Activated CD8-positive, alpha-beta memory T cell treated with anti-CD3 and anti-CD28 coated beads for 36 hours (primary cell): ENCODE measurements around the gene FBXW8. TPM values are rescaled to one million over a fixed set of nuclear protein-coding genes. Genes with fewer than 3 reads are reported as not detected.

ENCODE experiments used
- CTCF ChIA-PET: fragments of 350-600 bp; sonication (Branson Sonifier 250); formaldehyde crosslinking; loops from one replicate; lab custom pipeline; 2021; ENCODE audit warnings: antibody characterized with exemption; lab: Charles Lee
- POLR2A ChIA-PET: fragments of 350-600 bp; sonication (Branson Sonifier 250); formaldehyde crosslinking; loops from one replicate; lab custom pipeline; 2021; ENCODE audit warnings: antibody characterized with exemption; lab: Charles Lee
- total RNA-seq, 2 experiments: library from RNA; stranded (reverse); gene quantifications; one replicate each; pipeline ENCODE4 v1.2.3, GENCODE V29; 2021

The FBXW8 gene
- total RNA-seq, 2 experiments from 2014 or later = 7.6 to 9.1 TPM

GRCh38 chr12:116971222-116971621 lies 60.5 kb downstream of the FBXW8 start:
- ChIA-PET CTCF (no interaction called here), POLR2A (no interaction called here)

GRCh38 chr12:116975779-116976393 lies 65.1 kb downstream of the FBXW8 start:
- CTCF ChIA-PET = interaction anchor here (0.7 kb wide), 2 partner anchors 78 to 302 kb away, joined by 3 read pairs; no protein-coding TSS in a partner anchor
- POLR2A ChIA-PET = no interaction called here

- CTCF ChIA-PET = no interaction called here
Observed at GRCh38 chr12:116977465-116978380, 67.0 kb downstream of the FBXW8 start.

DNA sequence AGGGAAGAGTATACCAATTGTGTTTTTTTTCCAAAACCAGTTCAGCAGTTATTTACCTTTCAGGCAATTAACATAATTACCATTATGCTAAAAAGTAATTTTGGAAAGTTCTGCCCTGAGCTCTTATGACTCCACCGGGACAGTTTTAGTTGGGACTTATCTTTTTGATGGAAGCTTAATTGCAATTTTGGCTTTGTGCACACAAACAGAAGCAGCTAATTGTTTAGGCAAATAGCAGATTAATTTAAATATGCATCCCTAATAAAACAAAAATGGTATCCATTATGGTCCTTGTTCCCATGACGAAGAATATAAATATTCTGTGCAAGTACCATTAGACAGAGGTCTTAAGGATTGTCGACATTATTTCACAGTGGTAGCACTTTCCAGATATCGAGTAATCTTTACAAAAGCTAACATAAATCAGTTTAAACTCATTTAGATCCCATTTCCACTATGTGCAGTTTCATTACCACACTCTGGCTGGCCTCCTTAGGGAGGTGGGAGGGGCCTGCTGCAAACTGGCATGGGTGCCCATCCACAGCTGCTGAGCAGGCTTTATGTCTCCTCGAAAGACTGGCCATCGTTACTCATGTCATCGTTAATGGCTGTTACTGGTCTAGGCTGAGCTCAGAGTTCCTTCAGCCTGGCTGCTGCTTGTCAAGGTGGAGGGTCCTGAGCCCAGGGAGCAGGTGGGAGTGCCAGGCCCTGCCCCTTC lies 68.2 kb downstream of the FBXW8 start:
- CTCF ChIA-PET = interaction anchor here (0.7 kb wide), 1 partner anchor 11 kb away, joined by 3 read pairs; no protein-coding TSS in a partner anchor
- POLR2A ChIA-PET = no interaction called here

More at GRCh38 chr12:116977465-116978380, 67.0 kb downstream of the FBXW8 start:
- POLR2A ChIA-PET = no interaction called here

DNA sequence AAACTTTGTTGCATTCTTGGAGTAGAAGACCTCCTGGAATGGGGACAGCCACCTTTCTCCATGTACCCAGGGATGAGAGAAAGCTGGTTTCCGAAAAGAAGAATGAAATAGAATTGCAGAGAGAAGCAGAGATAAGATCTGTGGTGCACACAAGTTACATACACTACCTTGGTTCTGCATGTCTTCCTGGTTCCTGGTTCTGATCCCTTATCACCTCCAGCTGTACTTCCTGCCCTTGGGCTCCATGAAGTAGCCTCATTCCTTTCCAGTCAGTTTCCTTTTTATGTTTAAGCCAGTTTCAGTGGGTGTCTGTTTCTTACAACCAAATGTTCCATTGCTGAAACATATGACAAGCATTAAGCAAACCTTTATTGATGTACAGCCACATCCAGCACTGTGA lies 69.3 kb downstream of the FBXW8 start:
- CTCF ChIA-PET = no interaction called here
- POLR2A ChIA-PET = interaction anchor here (0.6 kb wide), 1 partner anchor 837 kb away, joined by 5 read pairs; no protein-coding TSS in a partner anchor

DNA sequence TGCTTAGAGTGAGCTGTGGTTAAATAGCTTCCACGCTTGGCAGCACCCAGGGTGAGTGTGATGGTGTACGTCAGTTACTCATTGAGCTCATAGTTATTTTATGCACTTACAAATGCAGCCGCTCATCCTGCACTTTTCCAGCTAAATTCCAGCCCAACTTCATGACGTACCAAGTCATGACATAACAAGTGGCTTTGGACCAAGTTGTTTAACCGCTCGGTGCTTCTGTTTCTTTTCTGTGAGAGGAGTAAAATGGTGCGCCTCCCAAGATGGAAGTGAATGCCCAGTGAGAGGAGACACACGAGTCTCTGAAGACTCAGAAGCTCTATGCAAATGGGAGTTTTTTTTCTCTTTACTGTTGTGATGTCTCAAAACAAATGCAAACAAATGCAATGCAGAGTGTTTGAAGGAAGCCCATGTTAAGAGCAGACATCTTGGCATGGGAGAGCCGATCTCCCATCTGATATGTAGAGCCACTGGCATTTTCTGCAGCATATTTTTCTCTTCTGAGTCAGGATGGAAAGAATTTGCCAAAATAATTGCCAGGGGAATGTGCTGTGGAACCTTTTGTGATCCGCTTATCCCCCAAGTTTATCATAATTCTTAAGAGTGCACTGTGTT lies 72.2 kb downstream of the FBXW8 start:
- POLR2A ChIA-PET = interaction anchor here (0.7 kb wide), 1 partner anchor 274 kb away, joined by 5 read pairs; no protein-coding TSS in a partner anchor
- CTCF ChIA-PET = interaction anchor here (1.2 kb wide), 1 partner anchor 17 kb away, joined by 3 read pairs; no protein-coding TSS in a partner anchor

GRCh38 chr12:116984098-116984497 lies 73.3 kb downstream of the FBXW8 start:
- CTCF ChIA-PET = no interaction called here
- POLR2A ChIA-PET = no interaction called here

- POLR2A ChIA-PET = no interaction called here
- CTCF ChIA-PET = interaction anchor here (0.6 to 1.1 kb wide), 2 partner anchors 11 to 1104 kb away, joined by 3 read pairs; no protein-coding TSS in a partner anchor
Observed at GRCh38 chr12:116990329-116990728, 79.6 kb downstream of the FBXW8 start.

DNA sequence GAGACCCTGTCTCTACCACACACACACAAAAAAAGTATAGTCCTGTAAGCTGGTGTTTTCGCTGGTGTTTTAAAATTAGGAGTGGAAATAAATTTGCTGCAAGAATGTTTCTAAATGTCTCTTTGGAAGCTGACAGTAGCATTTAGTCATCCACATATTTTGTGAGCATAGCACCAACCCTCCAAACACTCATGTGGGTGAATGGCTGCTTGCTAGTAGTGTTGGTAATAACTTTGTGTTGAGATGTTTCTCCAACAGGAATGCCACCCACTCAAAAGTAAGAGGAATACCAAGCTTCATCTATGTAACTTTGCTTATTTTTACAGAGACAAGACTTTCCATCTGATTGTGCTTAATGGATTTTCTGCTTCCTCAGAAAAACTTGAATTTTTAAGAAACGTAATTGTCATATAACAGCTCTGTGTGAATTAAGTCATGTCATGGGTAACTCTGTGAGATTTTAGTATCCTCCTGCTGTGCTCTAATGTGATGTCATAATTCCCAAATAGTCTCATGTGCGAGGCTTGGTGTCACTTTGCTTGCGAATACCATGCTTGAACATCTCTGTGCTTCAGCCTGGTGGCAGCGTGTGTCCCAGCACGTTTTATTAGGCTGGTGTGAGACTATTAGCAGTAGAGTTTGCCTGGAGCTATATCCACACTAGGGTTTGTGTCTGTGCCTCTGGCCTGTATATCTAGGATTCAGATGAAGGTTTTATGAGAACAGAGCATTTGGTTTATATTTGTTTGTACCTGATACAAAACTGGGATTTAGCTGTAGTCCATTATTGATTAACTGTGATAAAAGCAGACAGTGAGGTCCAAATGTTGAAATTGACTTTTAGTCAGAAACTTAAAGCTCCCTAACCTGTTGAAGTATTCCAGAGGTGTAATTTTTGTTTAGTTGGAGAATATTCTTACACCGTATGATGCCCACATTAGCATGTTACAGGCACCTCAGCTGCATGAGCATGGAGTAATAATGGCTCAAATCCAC lies 80.5 kb downstream of the FBXW8 start:
- ChIA-PET POLR2A (interaction anchor here (0.7 kb wide), 1 partner anchor 1079 kb away, joined by 3 read pairs; no protein-coding TSS in a partner anchor), CTCF (no interaction called here)

- ChIA-PET CTCF (no interaction called here), POLR2A (no interaction called here)
Observed at GRCh38 chr12:116996093-116996492, 85.3 kb downstream of the FBXW8 start.

- ChIA-PET POLR2A (no interaction called here), CTCF (no interaction called here)
Observed at GRCh38 chr12:116996621-116997020, 85.9 kb downstream of the FBXW8 start.

DNA sequence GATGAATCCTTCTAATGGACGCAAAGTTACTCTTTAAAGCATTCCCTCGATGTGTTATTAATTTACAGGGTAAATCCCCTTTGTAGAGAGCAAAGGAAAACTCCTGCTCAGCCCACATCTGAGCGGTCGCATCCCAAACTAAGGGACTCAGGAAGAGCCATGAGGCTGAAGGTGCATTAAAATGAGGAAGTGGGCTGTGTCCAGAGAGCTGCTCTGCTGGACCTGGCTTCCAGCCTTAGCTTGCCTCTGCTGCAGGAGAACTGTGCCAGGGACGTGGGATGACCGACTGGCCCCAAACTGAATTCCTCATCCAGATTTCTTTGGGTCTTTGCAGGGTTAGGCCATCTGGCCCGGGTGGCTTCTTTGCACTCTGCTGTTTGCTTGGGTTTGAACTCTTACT lies 88.3 kb downstream of the FBXW8 start:
- ChIA-PET CTCF (no interaction called here), POLR2A (no interaction called here)

GRCh38 chr12:117000316-117000715 lies 89.6 kb downstream of the FBXW8 start:
- CTCF ChIA-PET = interaction anchor here (0.8 kb wide), 1 partner anchor 17 kb away, joined by 3 read pairs; no protein-coding TSS in a partner anchor
- POLR2A ChIA-PET = no interaction called here

DNA sequence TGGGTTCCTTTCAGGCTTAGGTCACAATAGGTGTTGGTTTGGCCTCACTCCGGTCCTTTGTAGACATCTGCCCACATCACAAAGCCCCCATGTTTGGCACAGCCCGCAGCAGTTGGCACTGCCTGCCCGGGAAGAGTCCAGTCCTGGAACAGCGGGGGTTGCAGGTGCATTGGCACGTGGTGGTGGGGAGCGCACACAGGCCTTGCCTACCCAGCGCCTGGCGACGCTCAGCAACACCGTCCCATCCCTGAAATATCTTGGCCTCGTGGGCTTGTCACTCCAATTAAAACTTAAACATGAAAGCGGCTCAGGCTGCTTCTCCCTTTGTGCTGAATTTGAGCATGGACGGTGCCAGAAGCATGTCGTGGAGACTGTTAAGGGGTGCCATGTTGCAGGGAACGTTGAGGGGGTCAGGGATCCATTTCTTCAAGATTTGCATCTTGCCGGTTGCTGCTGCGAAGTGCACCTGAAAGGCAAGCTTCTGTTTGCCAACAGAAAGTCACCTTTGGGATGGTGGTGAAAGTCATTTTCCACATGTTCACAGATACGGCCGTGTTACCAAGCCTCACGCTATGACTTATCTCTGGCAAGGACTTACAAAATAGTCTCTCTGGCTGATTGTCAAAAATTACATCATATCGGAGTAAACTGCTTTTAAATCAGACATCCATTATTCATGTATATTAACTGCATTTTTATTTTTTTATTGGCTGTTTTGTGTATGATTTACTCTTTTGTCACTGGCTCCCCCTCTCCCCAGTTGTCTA lies 91.5 kb downstream of the FBXW8 start:
- POLR2A ChIA-PET = no interaction called here

GRCh38 chr12:117003883-117004404 lies 93.2 kb downstream of the FBXW8 start:
- ChIA-PET POLR2A (no interaction called here), CTCF (no interaction called here)

More for the DNA sequence above, 91.5 kb downstream of the FBXW8 start:
- CTCF ChIA-PET = no interaction called here

DNA sequence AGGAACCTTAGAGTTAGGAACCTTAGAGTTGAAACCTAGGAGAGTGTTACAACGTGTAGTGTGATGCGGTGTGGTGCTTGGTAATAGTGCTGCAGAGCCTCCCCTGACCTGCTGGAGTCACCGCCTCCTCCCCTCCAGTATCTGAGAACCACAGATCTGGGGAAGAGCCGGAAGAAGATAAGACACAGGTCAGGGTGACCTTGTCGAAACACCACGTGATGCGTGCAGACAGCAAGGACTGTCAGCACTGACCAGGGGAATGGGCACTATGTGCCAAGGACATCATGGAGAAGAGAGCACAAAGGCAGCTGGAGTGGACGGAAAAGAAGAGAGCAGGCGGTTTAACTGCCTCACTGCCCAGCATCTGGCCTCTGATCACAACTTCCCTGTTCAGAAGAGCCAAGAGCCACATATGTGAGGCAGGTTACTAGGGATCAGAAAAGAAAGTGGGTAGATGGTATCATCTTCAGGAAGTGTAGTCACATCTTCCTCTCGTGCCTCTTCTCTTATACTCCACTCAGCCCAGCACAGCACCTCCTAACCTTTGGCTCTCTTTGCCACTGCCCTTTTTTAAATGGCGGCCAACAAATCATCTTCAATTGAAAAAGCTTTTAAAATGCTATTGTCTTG lies 94.8 kb downstream of the FBXW8 start:
- ChIA-PET POLR2A (no interaction called here), CTCF (no interaction called here)
